Endodermal cell (in vitro differentiated cells): ENCODE data around the gene EPHB1. TPM values are rescaled to one million over a fixed set of nuclear protein-coding genes. Genes with fewer than 3 reads are reported as not detected.

Experiments
- DNase-seq: peaks from one replicate; pipeline ENCODE4 v3.0.0-alpha.2; 2017
- H3K27ac ChIP-seq: 2 replicates; pipeline ENCODE4 v1.5.1; 2013; ENCODE audit warnings: mild to moderate bottlenecking, low read depth, low read length, moderate library complexity
- H3K27me3 ChIP-seq: 2 replicates; pipeline ENCODE4 v1.6.1; 2013; ENCODE audit warnings: mild to moderate bottlenecking, low read length, moderate library complexity; ENCODE audit not compliant: insufficient read depth, control insufficient read depth, poor library complexity, severe bottlenecking
- H3K36me3 ChIP-seq: 2 replicates; pipeline ENCODE4 v1.7.0; 2013; ENCODE audit warnings: mild to moderate bottlenecking, low read length, moderate library complexity; ENCODE audit not compliant: control insufficient read depth, insufficient read depth
- H3K4me1 ChIP-seq: one replicate; pipeline ENCODE4 v1.7.0; 2013; ENCODE audit warnings: low read length; ENCODE audit not compliant: control insufficient read depth, insufficient read depth
- H3K4me3 ChIP-seq: 2 replicates; pipeline ENCODE4 v1.5.1; 2013; ENCODE audit warnings: mild to moderate bottlenecking, low read length, moderate library complexity
- H3K9ac ChIP-seq: 2 replicates; pipeline ENCODE4 v1.6.1; 2013; ENCODE audit warnings: mild to moderate bottlenecking, low read length, moderate library complexity; ENCODE audit not compliant: poor library complexity, severe bottlenecking; ENCODE audit errors: extremely low read depth
- H3K9me3 ChIP-seq: 2 replicates; pipeline ENCODE4 v1.6.1; 2013; ENCODE audit warnings: mild to moderate bottlenecking, low read length, moderate library complexity; ENCODE audit not compliant: control insufficient read depth
- H3K27ac Mint-ChIP-seq: 2 replicates; pipeline ENCODE4 v1.8.0; 2020; ENCODE audit warnings: mixed read lengths
- H3K27me3 Mint-ChIP-seq: 2 replicates; pipeline ENCODE4 v1.8.0; 2021; ENCODE audit warnings: mild to moderate bottlenecking, mixed read lengths; ENCODE audit not compliant: insufficient read depth
- H3K36me3 Mint-ChIP-seq: 2 replicates; pipeline ENCODE4 v1.8.0; 2020; ENCODE audit warnings: low read depth, mixed read lengths
- H3K4me1 Mint-ChIP-seq: 2 replicates; pipeline ENCODE4 v1.8.0; 2020; ENCODE audit warnings: mixed read lengths
- H3K4me3 Mint-ChIP-seq: 2 replicates; pipeline ENCODE4 v1.8.0; 2020; ENCODE audit warnings: mild to moderate bottlenecking, moderate library complexity, mixed read lengths
- H3K9me3 Mint-ChIP-seq: 2 replicates; pipeline ENCODE4 v1.8.0; 2020; ENCODE audit warnings: mild to moderate bottlenecking, mixed read lengths
- CTCF ChIP-seq: fragments of 200-600 bp; sonication (generic); conservative IDR thresholded peaks from 2 replicates; pipeline ENCODE4 v1.5.0; 2021; ENCODE audit warnings: antibody characterized with exemption, mild to moderate bottlenecking
- WGBS, 2 experiments: methylation state at CpG; one replicate each; pipeline versions ENCODE4 v1.1.5 to v1.1.7; 2013; ENCODE audit warnings: missing lambda C conversion rate in 2 of 2, mixed read lengths in 1 of 2; ENCODE audit not compliant: insufficient coverage in 1 of 2, insufficient read length in 1 of 2; 5-methylcytosine and 5-hydroxymethylcytosine counted together
- long read RNA-seq, 4 experiments: library from polyadenylated mRNA in 2 of 4; library from RNA in 1 of 4; library from capped mRNA in 1 of 4; stranded (forward) in 3 of 4; unstranded in 1 of 4; transcript quantifications; one replicate each; pipeline ENCODE4 v2.0.0, GENCODE V29; 2020 to 2021; ENCODE audit warnings: inconsistent platforms in 1 of 4
- polyA plus RNA-seq, 2 experiments: library from polyadenylated mRNA; stranded (reverse); fragments of 50-300 nt; gene quantifications; one replicate each; pipeline ENCODE4 v1.2.3, GENCODE V29; 2013
- total RNA-seq, 2 donors: library from RNA; stranded (reverse); fragmentation: NEBNext Ultra II Directional in 1 of 2; extraction: Animal tissue kit (Norgen Biotek cat#: 25700) in 1 of 2; gene quantifications; 2 replicates in 1 of 2; 3 replicates in 1 of 2; pipeline ENCODE4 v1.2.1, GENCODE V29; 2021

The EPHB1 gene
- 1 to 10 TPM; 2.9 to 3.6 TPM for total RNA-seq
- polyA plus RNA-seq (2013, experiment 1 of 2) = 13.5 TPM
- polyA plus RNA-seq (2013, experiment 2 of 2) = 13.9 TPM
- long read RNA-seq, experiment 1 = 0 reads
- long read RNA-seq, experiment 2, partial matches to known transcripts = 1 of 2 reads
- long read RNA-seq, experiment 2, other reads (novel, unspliced or antisense) = 1 of 2 reads
- long read RNA-seq, experiment 3, full-length matches to known transcripts = 2 of 6 reads
- long read RNA-seq, experiment 3, partial matches to known transcripts = 1 of 6 reads
- long read RNA-seq, experiment 3, other reads (novel, unspliced or antisense) = 3 of 6 reads
- long read RNA-seq, experiment 4 = 0 reads

- Mint-ChIP-seq H3K9me3 (no peaks in the 10 kb centered on the region), H3K4me1 (peaks cover 11% of the 10 kb centered on the region), H3K4me3 (peak within 1 kb of the TSS; percentile 78), H3K27me3 (peaks cover 93% of the 10 kb centered on the region), H3K27ac (peak within 1 kb of the TSS; percentile 95), H3K36me3 (no peaks in the 10 kb centered on the region)
- H3K27me3 ChIP-seq = peaks cover 97% of the 10 kb centered on the region
- H3K27ac ChIP-seq = no peak within 1 kb of the TSS
- H3K4me3 ChIP-seq = peak within 1 kb of the TSS; percentile 81
- peak; percentile 98 for TF ChIP-seq CTCF
- 0 to 1% methylated on average over 22 to 67 of the region's 70 CpGs for WGBS, 2 experiments
- no peaks in the 10 kb centered on the region for H3K9me3 ChIP-seq
- H3K4me1 ChIP-seq = no peaks in the 10 kb centered on the region
- no peaks in the 10 kb centered on the region for H3K36me3 ChIP-seq
- peak; percentile 99 for DNase-seq
- peak within 1 kb of the TSS; percentile 25 for H3K9ac ChIP-seq
Observed at GRCh38 chr3:134794950-134795745, at the start of gene EPHB1. EPHB1 (plus strand) TSS chr3:134795260.

- Mint-ChIP-seq H3K4me3 (no peak overlapping the region), H3K27ac (no peak overlapping the region), H3K27me3 (peaks cover 36% of the 10 kb centered on the region), H3K4me1 (no peaks in the 10 kb centered on the region), H3K9me3 (peaks cover 2% of the 10 kb centered on the region), H3K36me3 (no peaks in the 10 kb centered on the region)
- Histone ChIP-seq H3K27ac (no peak overlapping the region), H3K9ac (no peak overlapping the region), H3K27me3 (peaks cover 4% of the 10 kb centered on the region), H3K4me3 (no peak overlapping the region), H3K9me3 (no peaks in the 10 kb centered on the region), H3K4me1 (no peaks in the 10 kb centered on the region), H3K36me3 (no peaks in the 10 kb centered on the region)
- TF ChIP-seq CTCF = no peak
- no peak for DNase-seq
- WGBS, 2 experiments = 93 to 100% methylated on average over 1 of the region's 1 CpG
Observed at GRCh38 chr3:134748698-134749097, 46.4 kb upstream of the EPHB1 start.

- Histone ChIP-seq H3K9ac (no peak overlapping the region), H3K36me3 (no peaks in the 10 kb centered on the region), H3K9me3 (no peaks in the 10 kb centered on the region), H3K4me1 (no peaks in the 10 kb centered on the region), H3K27ac (no peak overlapping the region), H3K4me3 (no peak overlapping the region), H3K27me3 (peaks cover 4% of the 10 kb centered on the region)
- Mint-ChIP-seq H3K36me3 (no peaks in the 10 kb centered on the region), H3K27me3 (peaks cover 34% of the 10 kb centered on the region), H3K4me3 (no peak overlapping the region), H3K27ac (no peak overlapping the region), H3K4me1 (no peaks in the 10 kb centered on the region), H3K9me3 (peaks cover 2% of the 10 kb centered on the region)
- TF ChIP-seq CTCF = no peak
- 88 to 100% methylated on average over 1 to 2 of the region's 2 CpGs for WGBS, 2 experiments
- DNase-seq = no peak
Observed at GRCh38 chr3:134749174-134749573, 45.9 kb upstream of the EPHB1 start.
